H9 (cell line): ENCODE results near the gene LMCD1. TPM values are rescaled to one million over a fixed set of nuclear protein-coding genes. Genes with fewer than 3 reads are reported as not detected.

Source experiments
- DNase-seq: peaks from one replicate; pipeline ENCODE4 v3.0.0-alpha.2; 2017
- H2AFZ ChIP-seq: one replicate; pipeline ENCODE4 v1.6.1; 2013; ENCODE audit warnings: mild to moderate bottlenecking, low read length, control low read depth, moderate library complexity
- H2AK5ac ChIP-seq: 2 replicates; pipeline ENCODE4 v1.6.1; 2013; ENCODE audit warnings: low read length, control low read depth, mixed read lengths; ENCODE audit not compliant: insufficient read length
- H2BK120ac ChIP-seq: one replicate; pipeline ENCODE4 v1.6.1; 2013; ENCODE audit warnings: low read depth, mild to moderate bottlenecking, low read length, control low read depth, inconsistent platforms; ENCODE audit not compliant: poor library complexity, severe bottlenecking
- H2BK12ac ChIP-seq: 2 replicates; pipeline ENCODE4 v1.6.1; 2013; ENCODE audit warnings: low read length, control low read depth, mixed read lengths, low read depth; ENCODE audit not compliant: insufficient read length
- H2BK15ac ChIP-seq: 2 replicates; pipeline ENCODE4 v1.6.1; 2013; ENCODE audit warnings: low read depth, low read length, control low read depth
- H2BK20ac ChIP-seq: one replicate; pipeline ENCODE4 v1.6.1; 2013; ENCODE audit warnings: low read depth, mild to moderate bottlenecking, low read length, control low read depth, inconsistent platforms; ENCODE audit not compliant: poor library complexity, severe bottlenecking
- H2BK5ac ChIP-seq: 2 replicates; pipeline ENCODE4 v1.6.1; 2013; ENCODE audit warnings: low read length, control low read depth, mixed read lengths; ENCODE audit not compliant: insufficient read length
- H3K14ac ChIP-seq: 2 replicates; pipeline ENCODE4 v1.6.1; 2013; ENCODE audit warnings: low read length, control low read depth; ENCODE audit not compliant: insufficient read depth
- H3K18ac ChIP-seq: 2 replicates; pipeline ENCODE4 v1.6.1; 2013; ENCODE audit warnings: low read depth, mild to moderate bottlenecking, mixed read lengths, low read length, control low read depth; ENCODE audit not compliant: insufficient read length
- H3K23ac ChIP-seq: 2 replicates; pipeline ENCODE4 v1.6.1; 2013; ENCODE audit warnings: low read length, control low read depth, mixed read lengths, low read depth; ENCODE audit not compliant: insufficient read length
- H3K23me2 ChIP-seq: 2 replicates; pipeline ENCODE4 v1.6.1; 2013; ENCODE audit warnings: low read depth, mild to moderate bottlenecking, mixed read lengths, low read length, control low read depth; ENCODE audit not compliant: insufficient read length, poor library complexity, severe bottlenecking
- H3K27ac ChIP-seq: 2 replicates; pipeline ENCODE4 v1.5.1; 2013; ENCODE audit warnings: low read length, control low read depth, mixed read lengths, low read depth; ENCODE audit not compliant: insufficient read length
- H3K27me3 ChIP-seq: 2 replicates; pipeline ENCODE4 v1.6.1; 2013; ENCODE audit warnings: low read length, control low read depth, inconsistent platforms; ENCODE audit not compliant: insufficient read depth
- H3K4ac ChIP-seq: 2 replicates; pipeline ENCODE4 v1.6.1; 2013; ENCODE audit warnings: low read depth, mild to moderate bottlenecking, control low read depth, inconsistent platforms, low read length, moderate library complexity
- H3K4me1 ChIP-seq: 2 replicates; pipeline ENCODE4 v1.6.1; 2013; ENCODE audit warnings: low read length, control low read depth, inconsistent platforms; ENCODE audit not compliant: insufficient read depth
- H3K4me2 ChIP-seq: 2 replicates; pipeline ENCODE4 v1.6.1; 2013; ENCODE audit warnings: low read length, control low read depth, mixed read lengths; ENCODE audit not compliant: insufficient read length, insufficient read depth
- H3K56ac ChIP-seq: 2 replicates; pipeline ENCODE4 v1.6.1; 2013; ENCODE audit warnings: low read depth, mild to moderate bottlenecking, mixed read lengths, low read length, control low read depth; ENCODE audit not compliant: insufficient read length
- H3K79me1 ChIP-seq: 2 replicates; pipeline ENCODE4 v1.6.1; 2013; ENCODE audit warnings: low read depth, mild to moderate bottlenecking, moderate library complexity, low read length, control low read depth, inconsistent platforms; ENCODE audit not compliant: insufficient read depth, poor library complexity, severe bottlenecking
- H3K79me2 ChIP-seq: 2 replicates; pipeline ENCODE4 v1.6.1; 2013; ENCODE audit warnings: low read length, control low read depth, inconsistent platforms; ENCODE audit not compliant: insufficient read depth
- H3K9ac ChIP-seq: 2 replicates; pipeline ENCODE4 v1.6.1; 2013; ENCODE audit warnings: low read length, control low read depth, mixed read lengths; ENCODE audit not compliant: insufficient read length; ENCODE audit errors: extremely low read depth
- H3K9me3 ChIP-seq: one replicate; pipeline ENCODE4 v1.6.1; 2013; ENCODE audit warnings: low read depth, low read length, inconsistent platforms; ENCODE audit not compliant: control insufficient read depth
- H3T11ph ChIP-seq: one replicate; pipeline ENCODE4 v1.6.1; 2013; ENCODE audit warnings: mild to moderate bottlenecking, low read length, control low read depth, inconsistent platforms
- H4K20me1 ChIP-seq: one replicate; pipeline ENCODE4 v1.6.1; 2013; ENCODE audit not compliant: control insufficient read depth, insufficient read length, insufficient read depth
- H4K5ac ChIP-seq: 2 replicates; pipeline ENCODE4 v1.6.1; 2013; ENCODE audit warnings: low read depth, mild to moderate bottlenecking, mixed read lengths, low read length, control low read depth; ENCODE audit not compliant: insufficient read length
- H4K8ac ChIP-seq: replicated peaks from 2 replicates; pipeline ENCODE4 v1.6.1; 2013; ENCODE audit warnings: low read length, control low read depth, mixed read lengths, low read depth; ENCODE audit not compliant: insufficient read length
- H4K91ac ChIP-seq: 2 replicates; pipeline ENCODE4 v1.6.1; 2013; ENCODE audit warnings: low read depth, mild to moderate bottlenecking, moderate library complexity, mixed read lengths, low read length, control low read depth; ENCODE audit not compliant: insufficient read length
- H3K27ac Mint-ChIP-seq, 3 experiments: 2 replicates in 2 of 3; 3 replicates in 1 of 3; pipeline ENCODE4 v1.8.0; 2020 to 2021; ENCODE audit warnings: mixed read lengths in 3 of 3, mild to moderate bottlenecking in 1 of 3, moderate library complexity in 1 of 3
- H3K27me3 Mint-ChIP-seq: 2 replicates; pipeline ENCODE4 v1.8.0; 2021; ENCODE audit warnings: low read depth, mild to moderate bottlenecking, moderate library complexity, mixed read lengths
- H3K36me3 Mint-ChIP-seq, 3 experiments: 2 replicates in 2 of 3; 3 replicates in 1 of 3; pipeline ENCODE4 v1.8.0; 2020 to 2021; ENCODE audit warnings: low read depth in 3 of 3, mixed read lengths in 3 of 3; ENCODE audit not compliant: insufficient read depth in 1 of 3
- H3K4me1 Mint-ChIP-seq, 2 experiments: 2 replicates each; pipeline ENCODE4 v1.8.0; 2020; ENCODE audit warnings: mixed read lengths in 2 of 2
- H3K4me3 Mint-ChIP-seq, 2 experiments: 2 replicates in 1 of 2; 3 replicates in 1 of 2; pipeline ENCODE4 v1.8.0; 2020 to 2021; ENCODE audit warnings: mild to moderate bottlenecking in 2 of 2, mixed read lengths in 2 of 2, moderate library complexity in 1 of 2
- H3K9me3 Mint-ChIP-seq, 2 experiments: 2 replicates in 1 of 2; 3 replicates in 1 of 2; pipeline ENCODE4 v1.8.0; 2020; ENCODE audit warnings: mild to moderate bottlenecking in 2 of 2, mixed read lengths in 2 of 2, moderate library complexity in 1 of 2
- WGBS: extraction: QIAGEN DNeasy Blood & Tissue Kit; methylation state at CpG from one replicate; pipeline ENCODE4 v1.1.7; 2013; ENCODE audit warnings: missing lambda C conversion rate, low lambda C conversion rate, mixed read lengths; ENCODE audit not compliant: insufficient read length; ENCODE audit errors: extremely low coverage; 5-methylcytosine and 5-hydroxymethylcytosine counted together
- total RNA-seq: library from RNA; stranded (reverse); gene quantifications from 2 replicates; pipeline ENCODE4 v1.2.1, GENCODE V29; 2021
- TF ChIP-seq, protein P1 (sequence below): fragments of 200-600 bp; sonication (generic); conservative IDR thresholded peaks from 3 replicates; pipeline ENCODE4 v1.8.0; 2021; ENCODE audit warnings: antibody characterized with exemption, mild to moderate bottlenecking

LMCD1 gene
- total RNA-seq, 1 experiment from 2014 or later, result 19.2 TPM

DNA sequence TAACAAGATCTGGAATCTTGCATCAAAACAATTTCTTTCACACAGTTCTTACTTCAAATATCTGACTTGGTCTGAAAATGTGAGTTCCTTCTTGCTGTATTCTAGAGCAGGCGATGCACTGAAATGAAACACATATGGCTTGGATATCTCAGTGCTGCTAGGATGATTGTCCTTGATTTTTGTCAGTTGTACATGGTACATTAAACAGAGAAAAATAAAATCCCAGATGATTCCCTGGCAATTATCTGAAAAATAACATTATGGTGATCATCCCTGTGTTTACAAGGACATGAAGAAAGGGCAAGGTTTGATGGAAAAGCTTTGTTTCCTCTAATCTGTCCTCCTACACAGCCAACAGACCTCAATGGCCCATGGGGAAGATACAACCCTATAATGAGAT, 10.6 kb downstream of the LMCD1 start:
- no peak overlapping the region for H2BK5ac ChIP-seq
- TF ChIP-seq, protein P1, sequence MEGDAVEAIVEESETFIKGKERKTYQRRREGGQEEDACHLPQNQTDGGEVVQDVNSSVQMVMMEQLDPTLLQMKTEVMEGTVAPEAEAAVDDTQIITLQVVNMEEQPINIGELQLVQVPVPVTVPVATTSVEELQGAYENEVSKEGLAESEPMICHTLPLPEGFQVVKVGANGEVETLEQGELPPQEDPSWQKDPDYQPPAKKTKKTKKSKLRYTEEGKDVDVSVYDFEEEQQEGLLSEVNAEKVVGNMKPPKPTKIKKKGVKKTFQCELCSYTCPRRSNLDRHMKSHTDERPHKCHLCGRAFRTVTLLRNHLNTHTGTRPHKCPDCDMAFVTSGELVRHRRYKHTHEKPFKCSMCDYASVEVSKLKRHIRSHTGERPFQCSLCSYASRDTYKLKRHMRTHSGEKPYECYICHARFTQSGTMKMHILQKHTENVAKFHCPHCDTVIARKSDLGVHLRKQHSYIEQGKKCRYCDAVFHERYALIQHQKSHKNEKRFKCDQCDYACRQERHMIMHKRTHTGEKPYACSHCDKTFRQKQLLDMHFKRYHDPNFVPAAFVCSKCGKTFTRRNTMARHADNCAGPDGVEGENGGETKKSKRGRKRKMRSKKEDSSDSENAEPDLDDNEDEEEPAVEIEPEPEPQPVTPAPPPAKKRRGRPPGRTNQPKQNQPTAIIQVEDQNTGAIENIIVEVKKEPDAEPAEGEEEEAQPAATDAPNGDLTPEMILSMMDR, result no peak
- no CpG with 5 or more reads among the region's 1 CpG for WGBS

More for the DNA sequence above, 10.6 kb downstream of the LMCD1 start:
- H3K4me1 ChIP-seq, result no peaks in the 10 kb centered on the region
- peaks cover 5 to 7% of the 10 kb centered on the region in 2 experiments for H3K4me1 Mint-ChIP-seq
- no peak overlapping the region for H2BK15ac ChIP-seq
- H3K4ac ChIP-seq, result no peak overlapping the region
- H4K20me1 ChIP-seq, result no peaks in the 10 kb centered on the region
- no peaks in the 10 kb centered on the region for H3K27me3 ChIP-seq
- no peak for DNase-seq
- no peak overlapping the region for H3K27ac ChIP-seq
- no peak overlapping the region for H3K4me3 Mint-ChIP-seq
- no peak overlapping the region for H4K5ac ChIP-seq
- H3K36me3 Mint-ChIP-seq, result peaks cover 2 to 24% (median 16%) of the 10 kb centered on the region in 3 experiments; a peak in 4 of 7 replicates
- no peaks in the 10 kb centered on the region for H3K23me2 ChIP-seq
- no peak overlapping the region for H3T11ph ChIP-seq
- H2AFZ ChIP-seq, result no peak overlapping the region
- H3K18ac ChIP-seq, result no peak overlapping the region
- no peaks in the 10 kb centered on the region for H3K9me3 Mint-ChIP-seq
- H2BK20ac ChIP-seq, result no peak overlapping the region
- no peak overlapping the region for H2BK12ac ChIP-seq
- H2BK120ac ChIP-seq, result no peak overlapping the region
- no peaks in the 10 kb centered on the region for H3K79me2 ChIP-seq
- H3K4me2 ChIP-seq, result no peak overlapping the region
- no peak overlapping the region for H3K14ac ChIP-seq
- no peaks in the 10 kb centered on the region for H3K9me3 ChIP-seq
- no peak overlapping the region for H3K27ac Mint-ChIP-seq
- no peak overlapping the region for H3K9ac ChIP-seq
- no peak overlapping the region for H4K8ac ChIP-seq
- no peak overlapping the region for H2AK5ac ChIP-seq
- no peaks in the 10 kb centered on the region for H3K79me1 ChIP-seq
- no peak overlapping the region for H3K56ac ChIP-seq
- no peak overlapping the region for H4K91ac ChIP-seq
- no peak overlapping the region for H3K23ac ChIP-seq
- H3K27me3 Mint-ChIP-seq, result no peaks in the 10 kb centered on the region
